HG03432 (cell line): ENCODE measurements around the gene LRRC2.
"Not testable (repeated sequence)": the region's sequence is repeated elsewhere in the genome, so short reads cannot be mapped to it uniquely, and the experiment has no call there.

Experiments
- ATAC-seq: cut with Tn5 transposase; IDR thresholded peaks from one replicate; pipeline ENCODE4 v1.9.1; 2021; ENCODE audit warnings: mild to moderate bottlenecking, moderate library complexity; ENCODE audit not compliant: unreplicated experiment

The LRRC2 gene

GRCh38 chr3:46536758-46537157 is 29.3 kb downstream of the LRRC2 start:
- no peak for ATAC-seq

- no peak for ATAC-seq
Observed at GRCh38 chr3:46535746-46536145, 30.4 kb downstream of the LRRC2 start.

GRCh38 chr3:46533091-46533490 is 33.0 kb downstream of the LRRC2 start:
- ATAC-seq = no peak

DNA sequence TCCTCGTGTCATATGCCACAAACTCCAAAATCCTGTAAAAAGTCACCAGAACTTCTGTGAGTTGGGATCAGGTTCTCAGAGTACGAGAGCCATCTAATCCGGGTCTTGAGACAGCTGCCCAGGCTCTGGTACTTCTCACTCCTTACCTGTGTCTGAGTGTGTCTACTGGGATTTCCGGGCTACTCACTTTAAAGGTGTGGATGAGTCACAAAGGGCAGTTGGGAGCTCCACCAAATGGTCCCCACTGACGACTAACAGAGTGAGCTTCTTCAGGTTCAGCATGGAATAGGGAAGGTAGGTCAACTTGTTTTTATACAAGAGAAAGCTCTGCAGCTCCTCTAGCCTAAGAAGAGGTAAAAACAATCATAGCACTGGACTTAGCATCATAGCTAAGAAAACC is 38.9 kb downstream of the LRRC2 start:
- no peak for ATAC-seq

DNA sequence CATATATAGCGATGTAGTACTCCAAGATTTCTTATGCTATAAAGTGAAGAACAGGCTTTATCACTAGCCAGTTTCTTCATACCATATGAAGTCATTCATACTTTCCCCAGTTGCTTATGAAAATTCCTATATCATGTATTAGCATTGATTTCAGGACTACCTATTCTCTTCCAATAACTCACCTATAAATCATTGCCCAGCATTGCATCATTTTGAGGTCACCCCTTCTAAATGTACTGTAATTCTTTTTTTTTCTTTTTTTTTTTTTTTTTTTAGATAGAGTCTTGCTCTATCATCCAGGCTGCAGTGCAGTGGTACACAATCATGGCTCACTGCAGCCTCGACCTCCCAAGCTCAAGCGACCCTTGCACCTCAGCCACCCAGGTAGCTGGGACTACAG is 41.3 kb downstream of the LRRC2 start:
- ATAC-seq = no peak

DNA sequence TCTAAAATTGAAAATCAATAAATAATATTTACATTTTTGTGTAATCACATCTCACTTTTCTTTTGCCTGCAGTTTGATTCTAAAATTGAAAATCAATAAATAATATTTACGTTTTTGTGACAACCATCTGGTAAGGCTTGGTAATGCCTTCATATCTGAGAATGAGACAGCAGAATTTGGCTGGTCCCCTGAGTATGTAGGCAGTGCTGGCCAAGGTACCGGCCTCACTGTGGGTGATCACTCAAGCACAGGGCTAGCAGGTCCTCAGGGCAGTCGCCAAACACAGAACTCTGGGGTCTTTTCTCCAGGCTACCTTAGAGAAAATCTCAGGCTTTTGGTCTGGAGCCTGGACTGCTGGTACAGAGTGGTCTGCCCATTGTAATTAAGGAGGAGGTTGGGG is 42.1 kb downstream of the LRRC2 start:
- no peak for ATAC-seq

GRCh38 chr3:46523556-46523955 is 42.5 kb downstream of the LRRC2 start:
- ATAC-seq = no peak

- not testable (repeated sequence) for ATAC-seq
Observed at GRCh38 chr3:46522201-46522600, 43.9 kb downstream of the LRRC2 start.

GRCh38 chr3:46521096-46521495 is 45.0 kb downstream of the LRRC2 start:
- no peak for ATAC-seq

GRCh38 chr3:46520531-46520930 is 45.6 kb downstream of the LRRC2 start:
- no peak for ATAC-seq

- ATAC-seq = no peak
Observed at GRCh38 chr3:46519952-46520351, 46.1 kb downstream of the LRRC2 start.

DNA sequence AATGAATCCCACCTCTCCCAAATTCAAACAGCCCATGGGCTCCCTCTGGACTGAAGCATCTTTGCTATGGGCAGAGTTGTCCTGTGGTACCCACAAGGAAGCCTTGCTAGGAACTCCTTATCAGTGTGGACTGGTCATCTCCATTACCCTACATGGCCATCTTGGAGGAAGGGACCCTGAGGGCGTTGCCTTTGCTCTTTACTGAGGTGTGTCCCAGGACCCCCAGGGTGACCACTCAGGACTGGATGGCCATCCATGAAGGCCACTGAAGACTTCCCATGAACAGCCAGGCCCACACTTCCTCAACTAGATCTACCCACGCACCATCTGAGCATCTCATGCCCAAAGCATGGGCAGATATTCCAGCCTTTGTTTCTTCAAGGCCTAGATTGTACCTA is 48.3 kb downstream of the LRRC2 start:
- ATAC-seq = no peak

GRCh38 chr3:46517016-46517783 is 48.9 kb downstream of the LRRC2 start:
- no peak for ATAC-seq

DNA sequence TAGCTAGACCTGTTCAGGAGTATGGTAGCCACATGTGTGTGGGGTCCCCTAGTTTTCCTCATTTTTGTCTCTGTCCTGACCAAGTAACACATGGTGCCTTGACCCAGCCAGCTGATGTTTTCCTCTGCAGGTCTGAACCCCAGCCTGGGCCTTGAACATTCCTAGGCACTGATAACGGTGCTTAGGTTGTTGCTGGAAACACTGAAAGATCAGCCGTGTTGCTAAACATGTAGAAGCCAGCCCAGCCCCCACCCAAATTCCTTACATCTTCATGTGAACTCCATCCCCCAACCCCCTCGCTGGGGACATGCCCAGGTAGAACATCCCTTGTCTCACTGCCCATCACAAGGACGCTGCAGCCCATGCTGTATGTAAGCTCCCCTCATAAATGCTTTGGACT is 49.6 kb downstream of the LRRC2 start:
- ATAC-seq = no peak

GRCh38 chr3:46512191-46512749 is 53.8 kb downstream of the LRRC2 start:
- no peak for ATAC-seq

DNA sequence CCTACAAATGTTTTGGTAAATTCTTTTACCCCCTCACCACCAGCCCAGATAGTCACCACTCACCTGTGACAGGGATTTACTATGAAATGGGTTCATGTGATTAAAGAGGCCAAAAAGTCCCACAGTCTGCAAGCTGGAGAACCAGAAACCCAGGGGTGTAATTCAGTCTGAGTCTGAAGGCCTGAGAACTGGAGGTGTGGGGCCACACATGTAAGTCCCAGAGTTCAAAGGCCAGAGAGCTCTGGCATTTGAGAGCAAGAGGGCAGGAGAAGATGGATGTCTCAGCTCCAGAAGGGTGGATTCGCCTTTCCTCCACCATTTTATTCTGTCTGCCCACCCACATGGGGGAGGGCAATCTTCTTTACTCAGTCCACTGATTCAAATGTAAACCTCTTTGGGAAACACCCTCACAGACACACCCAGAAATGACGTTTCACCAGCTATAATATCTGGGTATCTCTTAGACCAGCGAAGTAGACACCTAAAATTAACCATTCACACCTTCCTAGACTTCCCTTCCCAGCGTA is 56.4 kb downstream of the LRRC2 start:
- no peak for ATAC-seq

DNA sequence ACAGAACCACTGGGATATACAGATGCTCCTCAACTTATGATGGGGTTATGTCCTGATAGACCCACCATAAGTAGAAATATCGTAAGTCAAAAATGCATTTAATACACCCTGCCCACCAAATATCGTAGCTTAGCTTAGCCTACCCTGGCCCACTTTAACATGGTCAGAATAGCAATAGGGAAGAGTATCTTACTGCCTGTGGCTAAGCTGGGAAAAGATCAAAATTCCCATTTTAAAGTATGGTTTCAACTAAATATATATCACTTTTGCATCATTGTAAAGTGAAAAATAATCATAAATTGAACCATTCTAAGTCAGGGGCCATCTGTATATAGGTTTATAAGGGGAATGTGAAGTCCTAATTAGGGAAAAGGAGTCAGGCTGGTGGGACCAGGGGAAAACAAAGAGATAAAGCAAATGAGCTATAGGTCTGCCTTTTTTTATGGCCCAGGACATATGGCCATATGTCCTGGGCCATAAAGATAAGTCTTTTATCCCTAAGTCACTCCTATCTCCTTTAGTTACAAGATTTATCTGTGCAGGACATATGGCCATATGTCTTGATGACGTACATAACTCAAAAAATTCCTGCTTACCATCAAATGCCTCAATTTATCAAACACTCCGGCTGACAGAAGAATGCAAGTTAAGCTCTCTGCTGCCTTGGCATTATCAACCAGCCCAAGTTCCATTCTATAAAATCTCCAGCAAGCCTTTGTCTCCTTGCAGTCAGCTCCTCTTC is 57.1 kb downstream of the LRRC2 start:
- no peak for ATAC-seq

DNA sequence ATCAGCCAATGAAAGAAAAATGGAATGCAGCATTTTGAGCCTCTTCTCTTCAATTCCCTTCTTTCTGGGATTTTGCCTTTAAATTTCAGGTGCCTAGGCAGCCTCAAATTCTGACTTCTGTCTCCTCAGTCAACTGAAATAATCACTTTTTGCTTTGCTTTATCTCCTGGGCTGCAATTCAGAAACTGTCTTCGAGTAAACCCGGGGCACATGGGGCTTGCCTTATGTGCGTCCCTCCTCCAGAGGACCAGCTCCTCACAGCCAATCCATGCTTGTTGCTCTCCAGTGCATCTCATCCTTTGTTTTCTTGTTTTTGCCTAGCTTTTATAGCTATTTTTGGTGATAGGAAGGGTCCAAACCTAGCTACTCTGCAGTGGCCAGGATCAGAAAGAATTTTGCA is 59.6 kb downstream of the LRRC2 start:
- no peak for ATAC-seq

- ATAC-seq = no peak
Observed at GRCh38 chr3:46505953-46506352, 60.1 kb downstream of the LRRC2 start.

DNA sequence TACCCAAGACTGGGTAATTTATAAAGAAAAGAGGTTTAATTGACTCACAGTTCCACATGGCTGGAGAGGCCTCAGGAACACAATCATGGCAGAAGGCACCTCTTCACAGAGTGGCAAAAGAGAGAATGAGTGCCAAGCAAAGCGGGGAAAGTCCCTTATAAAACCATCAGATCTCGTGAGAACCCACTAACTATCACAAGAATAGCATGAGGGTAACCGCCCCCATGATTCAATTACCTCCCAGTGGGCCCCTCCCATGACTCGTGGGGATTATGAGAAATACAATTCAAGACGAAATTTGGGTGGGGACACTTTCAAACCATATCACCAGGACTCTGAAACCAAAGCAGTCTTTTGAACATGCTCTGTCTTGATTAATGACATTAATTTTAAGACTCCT is 61.3 kb downstream of the LRRC2 start:
- no peak for ATAC-seq

DNA sequence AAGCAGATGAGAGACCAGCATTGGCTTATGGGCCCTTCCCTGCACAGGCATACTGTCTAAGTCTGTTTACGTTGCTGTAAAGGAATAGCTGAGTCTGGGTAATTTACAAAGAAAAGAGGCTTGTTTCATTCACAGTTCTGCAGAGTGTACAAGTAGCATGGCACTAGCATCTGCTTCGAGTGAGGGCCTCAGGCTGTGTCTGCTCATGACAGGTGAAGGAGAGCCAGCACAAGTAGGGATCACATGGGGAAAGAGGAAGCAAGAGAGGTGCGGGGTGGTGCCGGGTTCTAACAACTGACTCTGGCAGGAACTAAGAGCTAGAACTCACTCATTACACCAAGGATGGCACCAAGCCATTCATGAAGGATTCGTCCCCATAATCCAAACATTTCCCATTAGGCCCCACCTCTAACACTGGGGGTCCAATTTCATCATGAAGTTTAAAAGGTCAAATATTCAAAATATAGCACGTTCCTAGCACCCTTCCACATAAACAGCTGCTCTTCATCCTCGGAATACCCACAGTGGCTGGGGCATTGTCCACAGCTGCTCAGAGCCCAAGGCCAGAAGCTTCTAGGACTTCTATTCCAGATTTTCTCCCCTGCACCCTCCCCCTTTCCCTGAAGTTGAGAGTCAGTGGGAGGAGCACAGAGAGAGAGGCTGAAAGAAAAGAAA is 62.8 kb downstream of the LRRC2 start:
- ATAC-seq = no peak
